HEK293T (cell line): ENCODE measurements around the gene CTNNA3.

ENCODE experiments used
- BHLHE40 ChIP-seq: fragments of 450-650 bp; IDR thresholded peaks from 2 replicates; pipeline ENCODE4 v1.6.1; 2016; ENCODE audit warnings: mild to moderate bottlenecking, moderate library complexity, borderline replicate concordance
- FOXM1 ChIP-seq: fragments of 450-650 bp; IDR thresholded peaks from 2 replicates; pipeline ENCODE4 v1.6.1; 2017; ENCODE audit warnings: mild to moderate bottlenecking, borderline replicate concordance
- L3MBTL2 ChIP-seq: fragments of 450-650 bp; conservative IDR thresholded peaks from 2 replicates; pipeline ENCODE4 v1.6.1; 2016; ENCODE audit warnings: mild to moderate bottlenecking
- NFRKB ChIP-seq: fragments of 450-650 bp; IDR thresholded peaks from 2 replicates; pipeline ENCODE4 v1.6.1; 2016; ENCODE audit warnings: mild to moderate bottlenecking, moderate library complexity
- SP1 ChIP-seq: fragments of 450-650 bp; IDR thresholded peaks from 2 replicates; pipeline ENCODE4 v1.6.1; 2017

GRCh38 chr10:66483966-66484365 is 1212.0 kb downstream of the CTNNA3 start:
- no peak for TF ChIP-seq FOXM1
- no peak for TF ChIP-seq BHLHE40
- no peak for TF ChIP-seq NFRKB
- TF ChIP-seq L3MBTL2, result no peak
- TF ChIP-seq SP1, result no peak
